ENCODE data around the gene GARS1.

GARS1 gene

GRCh38 chr7:30683306-30683705 lies 88.6 kb downstream of the GARS1 start:
- DNase-seq = no peak
